ENCODE measurements around the gene ADAM19.

DNA sequence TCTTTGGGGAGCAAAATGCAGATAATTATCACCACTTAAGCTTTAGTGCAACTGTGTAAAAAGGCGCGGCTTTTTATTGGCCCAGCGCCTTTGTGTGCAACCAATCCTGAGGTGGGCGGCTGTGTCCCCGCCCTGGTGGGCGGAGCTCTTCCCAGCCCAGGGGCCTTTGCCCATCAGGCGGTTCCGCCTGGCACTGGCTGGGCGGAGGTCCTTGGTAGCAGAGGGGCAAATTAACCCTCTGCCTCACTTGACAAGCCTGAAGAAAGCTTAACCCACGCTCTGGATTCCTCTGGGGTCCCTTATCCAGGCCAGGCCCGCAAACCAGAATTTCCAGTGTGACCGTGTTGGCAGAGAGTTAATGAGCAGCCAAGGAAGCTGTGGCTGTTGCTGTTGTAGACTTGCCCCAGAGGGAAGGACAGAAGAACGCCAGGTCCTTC, 128.4 kb downstream of the ADAM19 start:
- TF ChIP-seq, protein P1, sequence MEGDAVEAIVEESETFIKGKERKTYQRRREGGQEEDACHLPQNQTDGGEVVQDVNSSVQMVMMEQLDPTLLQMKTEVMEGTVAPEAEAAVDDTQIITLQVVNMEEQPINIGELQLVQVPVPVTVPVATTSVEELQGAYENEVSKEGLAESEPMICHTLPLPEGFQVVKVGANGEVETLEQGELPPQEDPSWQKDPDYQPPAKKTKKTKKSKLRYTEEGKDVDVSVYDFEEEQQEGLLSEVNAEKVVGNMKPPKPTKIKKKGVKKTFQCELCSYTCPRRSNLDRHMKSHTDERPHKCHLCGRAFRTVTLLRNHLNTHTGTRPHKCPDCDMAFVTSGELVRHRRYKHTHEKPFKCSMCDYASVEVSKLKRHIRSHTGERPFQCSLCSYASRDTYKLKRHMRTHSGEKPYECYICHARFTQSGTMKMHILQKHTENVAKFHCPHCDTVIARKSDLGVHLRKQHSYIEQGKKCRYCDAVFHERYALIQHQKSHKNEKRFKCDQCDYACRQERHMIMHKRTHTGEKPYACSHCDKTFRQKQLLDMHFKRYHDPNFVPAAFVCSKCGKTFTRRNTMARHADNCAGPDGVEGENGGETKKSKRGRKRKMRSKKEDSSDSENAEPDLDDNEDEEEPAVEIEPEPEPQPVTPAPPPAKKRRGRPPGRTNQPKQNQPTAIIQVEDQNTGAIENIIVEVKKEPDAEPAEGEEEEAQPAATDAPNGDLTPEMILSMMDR (IDR thresholded peaks at IDR 0.05; ENCODE audit: low read depth, low read length): no peak
- TF ChIP-seq EZH2phosphoT487 (IDR thresholded peaks at IDR 0.05; ENCODE audit: low read depth): no peak

Data from OCI-LY3 (cell line).